GM04504 (cell line): ENCODE measurements around the gene CSMD2.
A peak's percentile ranks its signal among the peaks of the same experiment; 100 is the strongest.

Experiments used
- DNase-seq: peaks from one replicate; pipeline ENCODE4 v3.0.0-alpha.2; 2012; ENCODE audit warnings: low read depth

The CSMD2 gene

DNA sequence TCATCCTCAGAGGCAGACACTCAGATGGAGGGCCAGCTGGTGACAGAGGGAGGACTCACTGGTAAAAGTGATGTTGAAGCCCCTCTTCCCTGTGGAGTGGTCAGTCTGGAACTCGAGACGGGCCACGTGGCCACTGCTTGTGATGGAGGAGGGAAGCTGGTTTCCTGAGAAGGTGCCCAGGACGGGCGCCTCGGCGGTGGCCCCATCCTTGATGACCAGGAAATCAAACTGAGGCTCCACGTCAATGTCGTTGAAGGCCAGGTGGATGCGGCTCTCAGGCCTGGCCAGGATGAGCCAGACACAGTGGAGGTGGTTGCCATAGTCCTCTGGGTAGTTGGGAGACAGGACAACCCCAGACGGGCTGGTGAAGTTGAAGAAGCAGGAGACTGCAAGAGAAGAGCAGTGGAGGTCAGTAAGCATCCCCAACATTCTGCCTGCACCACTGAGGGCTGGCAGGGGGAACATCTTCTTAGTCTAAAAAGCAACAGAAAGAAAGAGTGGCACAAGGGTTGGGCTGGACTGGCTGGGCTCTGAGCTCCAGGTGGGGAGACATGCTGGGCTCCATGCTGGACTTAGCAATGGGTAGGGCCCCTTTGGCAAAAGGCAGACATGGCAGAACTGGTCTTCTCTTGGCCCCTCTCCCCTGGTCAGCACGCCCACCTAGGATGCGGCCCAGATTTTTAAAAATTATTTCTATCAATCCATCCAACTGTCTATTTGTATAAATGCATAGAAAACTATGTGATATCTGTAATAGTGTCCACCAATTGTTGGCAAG lies 421.6 kb downstream of the CSMD2 start:
- no peak for DNase-seq

DNA sequence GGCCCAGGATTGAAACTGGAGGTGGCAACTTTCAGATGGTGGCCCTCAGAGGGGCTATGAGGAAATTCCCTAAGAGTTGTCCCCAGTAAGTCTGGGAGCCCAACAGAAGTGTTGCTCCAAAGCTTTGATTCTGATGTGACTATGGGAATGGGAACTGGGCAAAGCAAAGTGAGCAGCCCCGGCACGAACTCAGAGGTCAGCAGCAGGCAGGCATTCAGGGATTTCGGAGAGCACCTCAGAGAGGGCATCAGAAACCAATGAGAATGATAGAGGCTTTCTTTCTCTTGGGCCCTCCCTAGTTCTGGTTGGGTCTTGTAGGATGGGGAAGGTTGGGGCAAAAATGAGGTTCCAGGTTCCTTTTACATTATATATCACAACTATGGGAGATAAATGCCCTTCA lies 422.4 kb downstream of the CSMD2 start:
- DNase-seq: no peak

DNA sequence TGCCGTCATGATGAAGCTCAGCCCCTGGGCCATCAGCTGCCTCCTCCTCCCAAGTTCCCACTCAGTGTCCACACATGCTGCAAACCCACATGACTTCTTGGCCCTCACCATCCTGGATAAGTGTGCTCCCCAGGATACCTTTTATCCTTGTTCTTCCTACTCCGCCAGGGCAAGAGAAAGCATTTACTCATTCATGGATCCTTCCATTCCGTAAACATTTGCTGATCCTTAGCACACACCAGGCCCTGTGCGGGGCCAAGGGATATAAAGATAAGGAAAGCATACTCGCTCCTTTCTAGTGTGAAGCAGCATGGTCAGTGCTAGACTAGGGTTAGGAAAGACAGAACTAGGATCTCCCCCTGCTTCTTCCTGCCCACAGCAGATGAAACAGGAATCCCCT lies 423.3 kb downstream of the CSMD2 start:
- DNase-seq: no peak

DNA sequence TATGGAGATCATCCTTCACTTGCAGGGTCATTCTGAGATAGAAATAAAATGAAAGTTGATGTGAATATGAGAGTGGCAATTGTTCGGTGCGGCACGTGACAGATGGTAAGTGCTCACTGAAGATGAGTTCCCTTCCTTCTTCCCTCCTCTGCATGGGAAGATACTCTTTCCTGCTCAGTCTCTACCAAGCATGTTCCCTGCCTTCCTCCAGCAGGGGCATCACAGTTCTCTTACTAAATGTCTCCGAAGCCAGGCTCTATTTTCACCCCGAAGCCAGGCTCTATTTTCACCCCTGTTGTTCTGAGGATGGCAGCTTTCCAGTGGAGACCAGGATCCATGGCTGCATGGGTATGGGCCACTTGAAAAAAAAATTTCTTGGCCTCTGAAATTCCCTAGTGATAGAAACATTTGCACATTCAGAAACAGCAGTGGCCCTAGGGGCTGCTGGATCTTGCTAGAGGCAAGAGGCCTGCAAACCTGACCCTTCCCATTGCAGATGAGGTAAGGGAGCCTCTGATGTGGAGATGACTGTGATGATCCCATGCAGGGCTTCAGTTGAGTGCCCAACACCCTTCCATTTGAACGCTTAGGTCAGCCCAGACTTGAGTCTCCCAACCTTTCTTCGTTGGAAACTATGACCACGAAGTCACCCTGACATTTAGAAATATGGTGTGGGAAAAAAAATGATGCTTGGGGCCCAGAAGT lies 424.8 kb downstream of the CSMD2 start:
- DNase-seq: no peak

DNA sequence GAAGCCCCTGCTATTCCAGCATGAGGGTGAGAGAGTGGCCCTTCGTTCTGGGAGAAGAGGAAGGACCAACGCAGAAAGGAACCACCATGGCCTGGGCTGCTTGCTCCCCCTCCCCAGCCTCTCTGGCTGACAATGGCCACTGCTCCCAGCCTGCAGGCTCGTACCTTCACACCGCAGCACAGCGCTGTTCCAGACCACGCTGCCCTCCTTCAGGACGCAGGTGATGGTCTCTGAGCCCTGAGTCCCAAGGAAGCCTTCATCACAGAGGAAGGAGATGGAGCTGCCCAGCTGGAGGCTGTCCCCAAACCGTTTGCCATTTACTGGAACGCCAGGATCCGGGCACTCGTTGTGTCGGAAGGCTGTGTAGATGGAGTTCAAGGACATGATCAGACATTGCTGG lies 426.1 kb downstream of the CSMD2 start:
- no peak for DNase-seq

DNA sequence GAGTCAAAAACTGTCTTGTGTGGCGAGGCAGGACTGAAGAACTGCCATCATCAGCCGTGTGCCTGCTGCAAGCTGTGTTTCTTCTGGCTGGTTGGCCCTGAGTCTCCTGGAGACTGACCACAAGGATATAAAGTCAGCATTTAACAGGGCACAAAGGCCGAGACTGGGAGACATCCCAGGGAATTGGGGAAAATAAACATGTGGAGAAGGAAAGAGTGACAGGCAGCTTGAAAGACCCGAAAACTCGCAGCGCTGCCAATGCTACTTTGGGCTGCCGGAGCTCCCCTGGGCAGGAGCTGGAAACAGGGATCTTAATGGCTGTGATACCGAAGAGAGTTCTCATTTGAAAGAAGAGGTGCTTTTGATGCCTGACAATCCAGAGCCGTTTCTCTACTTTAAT lies 426.5 kb downstream of the CSMD2 start:
- DNase-seq: no peak

DNA sequence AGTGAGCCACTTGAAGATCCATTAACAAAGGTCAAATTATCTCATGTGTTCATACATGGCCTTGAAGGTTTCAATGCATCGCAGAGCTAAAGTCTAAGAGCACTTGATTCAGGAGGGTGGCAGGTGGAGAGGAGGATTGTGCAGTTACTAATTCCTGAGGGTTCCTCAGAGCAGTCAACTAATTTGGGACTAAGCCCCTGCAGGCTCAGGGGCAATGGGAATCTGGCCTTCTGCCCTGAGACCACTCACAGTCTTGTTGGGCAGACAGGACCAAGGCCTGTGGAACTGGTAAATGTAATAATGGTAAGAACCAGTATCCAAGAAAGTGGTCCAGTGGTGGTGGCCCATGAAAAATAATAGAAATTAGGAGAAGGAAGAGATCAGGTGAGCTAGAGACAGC lies 428.5 kb downstream of the CSMD2 start:
- DNase-seq: no peak

DNA sequence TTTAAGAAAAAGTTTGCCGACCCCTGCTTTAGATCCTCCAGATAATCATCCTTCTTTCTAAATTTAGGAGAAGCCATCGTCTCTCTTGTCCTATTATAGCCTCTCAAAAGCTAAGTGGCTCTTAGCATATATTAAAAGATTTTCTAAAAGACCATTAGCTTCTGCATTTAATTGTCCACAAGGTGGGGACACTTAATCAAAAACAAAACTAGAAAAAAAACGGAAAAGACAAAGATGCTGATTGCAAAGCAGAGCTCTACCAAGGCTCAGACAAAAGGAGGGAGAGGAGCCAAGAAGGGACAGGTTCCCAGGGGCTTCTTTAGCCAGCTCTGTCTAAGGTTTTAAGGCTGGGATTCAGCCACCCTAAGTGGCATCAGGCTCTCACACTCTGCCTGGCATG lies 429.4 kb downstream of the CSMD2 start:
- DNase-seq: no peak

DNA sequence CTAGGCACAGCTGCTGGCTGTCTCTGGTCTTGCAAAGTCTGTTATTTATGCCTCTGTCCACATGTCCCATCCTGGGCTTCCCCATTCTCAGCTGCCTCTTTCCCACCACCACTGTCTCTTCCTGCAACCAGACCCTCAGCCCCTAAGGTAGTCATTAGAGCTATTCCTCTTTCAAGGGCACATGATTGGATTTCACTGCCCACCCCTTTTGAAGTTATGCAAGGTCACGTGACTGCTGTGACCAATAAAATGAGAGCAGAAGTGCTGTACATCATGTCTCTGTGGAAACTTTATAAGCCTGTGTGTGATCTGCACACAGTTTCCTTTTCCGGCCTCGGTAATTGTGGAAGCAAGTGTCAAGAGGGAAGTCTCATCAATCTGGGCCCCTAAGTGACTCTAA lies 437.7 kb downstream of the CSMD2 start:
- no peak for DNase-seq

DNA sequence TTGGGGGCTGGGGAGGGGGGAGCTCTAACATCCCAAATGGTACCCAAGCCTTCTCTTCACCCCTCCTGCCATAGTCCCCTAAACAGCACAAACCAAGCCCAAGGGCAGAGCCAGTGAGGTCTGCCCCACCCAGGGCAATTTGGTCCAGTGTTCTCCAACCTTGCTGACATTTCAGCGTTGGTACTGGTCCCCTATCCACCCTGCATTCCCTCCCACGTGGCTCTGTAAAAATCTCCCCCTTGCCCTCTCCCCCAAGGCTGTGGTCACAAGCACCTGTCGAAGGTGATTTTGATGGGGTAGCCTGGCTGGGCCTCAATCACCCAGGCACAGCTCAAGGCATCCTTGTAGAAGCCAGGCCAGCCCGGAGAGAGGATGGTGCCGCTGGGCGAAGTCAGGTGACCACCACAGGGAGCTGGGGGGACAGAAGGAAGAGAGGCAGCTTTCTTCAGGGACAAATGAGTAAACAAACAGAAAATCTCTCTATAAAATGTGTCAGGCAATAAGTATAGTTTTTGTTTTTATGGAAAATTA lies 438.7 kb downstream of the CSMD2 start:
- DNase-seq: no peak

DNA sequence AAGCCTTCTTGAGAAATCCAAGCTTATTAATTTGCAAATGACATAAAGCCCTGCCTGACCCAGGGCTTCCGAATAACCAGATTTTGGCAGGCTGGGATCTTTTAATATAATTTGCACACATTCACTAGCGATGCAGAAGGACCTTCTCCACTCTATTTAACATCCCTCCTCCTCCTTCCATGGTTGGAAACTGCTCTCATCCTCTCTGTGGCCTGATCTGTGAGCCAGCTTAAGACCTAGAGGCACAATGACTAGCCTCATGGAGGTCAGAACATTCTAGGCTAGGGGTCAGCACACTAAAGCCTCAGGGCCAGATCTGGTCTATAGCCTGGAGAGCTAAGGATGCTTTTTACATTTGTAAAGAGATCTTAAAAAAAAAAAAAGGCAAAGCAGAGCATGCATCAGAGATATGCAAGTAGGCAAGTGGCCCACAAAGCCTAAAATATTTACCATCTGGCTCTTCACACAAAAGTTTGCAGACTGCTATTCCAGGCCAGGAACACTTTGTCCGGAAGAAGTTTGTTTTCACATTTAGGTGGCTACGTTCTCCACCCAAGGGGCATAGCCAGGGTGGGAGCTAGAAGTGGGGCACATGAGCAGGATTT lies 439.4 kb downstream of the CSMD2 start:
- DNase-seq: no peak

DNA sequence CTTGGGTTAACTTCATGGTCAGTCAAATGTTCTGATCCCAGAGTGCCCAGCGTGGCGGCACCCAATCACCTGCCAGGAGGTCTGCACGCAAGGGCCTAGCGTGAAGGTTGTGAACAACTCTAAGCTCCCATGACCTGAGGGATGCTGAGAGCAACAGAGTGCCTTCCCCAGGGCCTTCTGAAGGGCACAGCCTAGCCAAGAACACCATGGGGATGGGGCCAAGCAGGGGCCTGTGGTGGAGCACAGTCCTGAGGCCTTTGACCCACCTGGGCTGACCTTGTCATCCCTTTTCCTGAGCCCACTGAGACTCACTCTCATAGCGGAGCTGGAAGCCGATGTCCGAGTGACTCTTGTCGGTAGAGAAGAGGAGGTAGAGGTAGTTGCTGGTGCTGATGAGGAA lies 440.0 kb downstream of the CSMD2 start:
- DNase-seq: no peak

DNA sequence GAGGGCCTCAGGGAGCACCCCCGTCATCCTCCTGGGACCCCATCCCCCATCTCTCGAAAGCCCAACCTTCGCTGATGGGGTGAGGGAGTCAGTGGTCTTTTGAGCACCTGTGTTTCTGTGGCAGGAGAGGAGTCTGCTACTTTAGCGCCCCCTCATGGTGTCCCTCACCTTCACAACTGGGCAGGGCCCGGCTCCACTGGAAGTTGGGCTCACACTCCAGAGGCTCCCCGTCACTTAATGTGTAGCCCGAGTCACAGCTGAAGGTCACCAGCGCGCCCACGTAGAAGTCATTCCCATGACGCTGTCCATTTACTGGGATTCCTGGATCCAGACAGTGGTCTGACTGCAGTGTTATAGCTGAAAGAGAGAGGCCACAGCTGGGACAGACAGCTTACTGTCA lies 440.7 kb downstream of the CSMD2 start:
- no peak for DNase-seq

DNA sequence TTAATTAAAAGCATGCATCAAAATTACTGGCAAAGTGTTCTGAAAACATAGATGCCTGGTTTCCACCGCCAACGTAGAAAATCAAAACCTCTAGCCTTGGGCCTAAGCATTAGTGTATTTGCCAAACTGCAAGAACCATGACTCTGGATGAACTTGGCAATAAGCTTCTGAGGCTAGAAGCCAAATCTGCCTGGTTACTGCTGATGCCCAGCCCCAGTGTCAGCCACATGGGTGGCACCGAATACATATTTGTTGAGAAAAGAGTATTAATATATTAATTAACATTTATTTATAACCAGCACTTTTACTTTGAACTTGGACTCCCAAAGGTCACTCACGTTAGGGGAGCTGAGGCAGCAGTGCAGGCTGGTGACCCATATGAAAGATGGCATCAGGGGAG lies 441.8 kb downstream of the CSMD2 start:
- no peak for DNase-seq

DNA sequence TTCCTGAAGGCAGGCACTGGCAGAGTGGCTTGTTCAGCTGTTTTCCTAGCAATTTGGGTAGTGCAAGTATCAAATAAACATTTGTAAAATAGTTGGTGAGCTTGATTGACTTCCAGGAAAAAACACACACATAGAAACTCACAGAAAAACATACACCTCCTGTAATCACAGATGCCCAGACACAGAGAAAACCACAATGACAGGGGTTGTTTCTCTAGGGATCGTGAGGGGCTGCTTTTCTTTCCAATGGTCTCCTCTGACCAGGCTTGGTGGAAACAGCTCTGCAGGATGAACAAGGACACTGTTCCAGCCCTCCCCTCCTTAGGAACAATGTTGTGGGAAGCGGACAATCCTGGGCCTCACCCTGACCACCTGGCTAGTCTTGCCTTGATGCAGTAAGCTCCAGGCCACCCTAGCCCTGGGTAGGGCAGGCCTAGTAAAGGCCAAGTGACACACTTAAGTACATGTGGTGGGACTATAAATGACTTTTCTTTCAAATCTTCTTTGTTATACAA lies 443.7 kb downstream of the CSMD2 start:
- DNase-seq: no peak

DNA sequence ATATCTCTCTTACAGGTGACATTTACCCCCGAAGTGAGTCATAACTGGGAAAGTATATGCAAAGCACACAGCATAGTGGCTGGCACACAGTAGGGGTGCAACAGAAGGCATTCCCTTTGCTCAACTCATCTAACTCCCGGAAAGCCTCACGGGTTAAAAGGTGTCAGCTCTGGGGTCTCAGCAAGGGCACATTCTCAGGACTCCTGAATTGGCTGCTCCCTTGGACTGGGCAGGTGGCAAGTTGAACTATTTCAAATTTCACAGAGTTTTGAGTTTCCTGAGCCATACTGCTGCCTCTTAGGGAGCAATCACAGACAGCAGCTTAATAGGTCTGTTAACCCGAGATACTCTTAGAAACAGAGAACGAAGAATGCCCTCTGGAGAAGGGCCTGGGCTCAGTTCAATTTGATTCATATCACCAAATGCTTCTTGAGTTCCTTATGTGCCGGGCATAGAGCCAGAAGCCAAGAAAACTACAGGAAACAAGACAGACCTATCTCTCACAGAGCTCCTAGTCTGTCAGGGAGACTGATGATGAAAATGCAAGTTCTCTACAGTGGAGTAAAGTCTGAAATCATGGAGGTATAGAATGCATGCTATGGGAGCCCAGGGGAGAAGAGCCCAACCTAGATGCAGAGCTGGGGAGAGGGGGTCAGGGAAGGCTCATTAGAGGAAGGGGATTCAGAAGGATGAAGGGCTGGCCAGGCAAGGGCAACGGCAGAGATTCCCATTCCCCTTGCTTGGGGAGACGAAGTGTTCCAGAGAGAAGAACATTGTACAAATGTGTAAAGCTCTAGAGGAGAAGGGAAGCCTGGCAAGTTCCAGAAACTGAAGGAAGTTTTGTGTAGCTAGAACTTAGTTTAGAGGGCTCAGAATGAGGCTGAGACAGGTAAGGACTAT lies 445.0 kb downstream of the CSMD2 start:
- DNase-seq: peak; percentile 7

DNA sequence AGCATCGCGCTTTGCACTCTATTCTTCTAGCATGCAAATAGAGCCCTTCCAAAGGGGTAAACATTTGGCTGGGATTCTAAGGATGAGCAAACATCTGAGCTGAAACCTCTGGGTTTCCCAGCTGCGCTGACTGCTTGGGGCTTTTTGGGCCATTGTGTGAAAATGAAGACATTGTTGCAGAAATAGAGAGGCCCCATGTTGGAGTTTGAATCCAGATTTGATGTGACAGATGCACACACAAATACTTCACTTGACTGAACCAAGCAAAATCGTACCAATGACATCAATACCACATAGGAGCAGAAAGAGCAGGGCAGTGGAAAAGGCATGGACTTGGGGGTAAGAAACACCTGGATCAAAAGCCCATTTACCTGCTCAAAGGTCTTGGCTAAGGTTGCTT lies 445.7 kb downstream of the CSMD2 start:
- DNase-seq: no peak

DNA sequence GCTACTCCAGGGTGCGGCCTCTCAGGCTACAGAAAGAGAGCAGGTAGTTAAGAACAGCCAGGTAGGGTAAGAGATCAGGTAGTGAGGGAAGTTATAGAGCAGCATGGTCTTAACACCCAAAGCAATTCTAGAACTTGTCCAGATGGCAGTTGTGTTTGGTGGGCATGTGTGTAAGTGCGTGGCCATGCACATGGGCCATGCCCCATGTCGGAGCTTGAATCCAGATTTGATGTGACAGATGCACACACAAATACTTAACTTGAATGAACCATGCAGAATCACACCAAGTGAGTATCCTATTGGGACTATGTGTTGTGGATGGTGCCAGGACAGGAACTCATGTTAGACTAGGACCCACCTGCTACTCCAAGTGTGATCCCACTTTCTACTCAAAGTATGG lies 446.8 kb downstream of the CSMD2 start:
- DNase-seq: no peak

DNA sequence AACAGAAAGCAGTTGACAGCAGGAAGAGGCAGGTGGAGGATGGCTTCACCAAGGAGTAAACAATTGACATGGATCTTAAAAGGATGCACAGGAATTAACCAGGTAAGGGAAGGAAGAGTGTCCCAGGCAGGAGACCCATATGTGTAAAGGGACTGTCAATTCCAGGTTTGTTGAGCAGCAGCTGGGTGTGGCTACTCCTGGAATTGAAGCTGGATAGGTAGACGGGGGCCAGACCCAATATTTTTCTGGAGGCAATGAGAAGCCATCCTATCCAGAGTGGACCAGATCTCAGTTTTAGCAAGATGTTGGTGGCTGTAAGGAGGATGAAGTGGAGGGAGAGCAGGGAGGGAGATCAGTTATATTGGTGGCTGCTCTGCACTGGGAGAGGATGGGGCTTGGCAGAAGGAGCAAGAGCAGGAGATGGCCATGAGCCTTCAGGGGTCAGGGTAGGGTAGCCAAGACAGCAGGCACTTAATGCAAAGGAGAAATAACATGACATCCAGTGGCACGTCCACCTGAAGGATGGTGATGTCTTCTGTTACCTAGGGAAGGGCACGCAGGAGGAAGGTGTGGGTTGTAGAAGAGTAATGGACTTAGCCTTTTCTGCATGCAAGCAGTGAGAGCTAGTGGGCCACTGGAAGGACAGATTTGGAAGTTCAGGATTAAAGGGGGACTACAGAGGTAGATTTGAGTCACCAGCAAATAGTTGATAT lies 447.9 kb downstream of the CSMD2 start:
- no peak for DNase-seq

DNA sequence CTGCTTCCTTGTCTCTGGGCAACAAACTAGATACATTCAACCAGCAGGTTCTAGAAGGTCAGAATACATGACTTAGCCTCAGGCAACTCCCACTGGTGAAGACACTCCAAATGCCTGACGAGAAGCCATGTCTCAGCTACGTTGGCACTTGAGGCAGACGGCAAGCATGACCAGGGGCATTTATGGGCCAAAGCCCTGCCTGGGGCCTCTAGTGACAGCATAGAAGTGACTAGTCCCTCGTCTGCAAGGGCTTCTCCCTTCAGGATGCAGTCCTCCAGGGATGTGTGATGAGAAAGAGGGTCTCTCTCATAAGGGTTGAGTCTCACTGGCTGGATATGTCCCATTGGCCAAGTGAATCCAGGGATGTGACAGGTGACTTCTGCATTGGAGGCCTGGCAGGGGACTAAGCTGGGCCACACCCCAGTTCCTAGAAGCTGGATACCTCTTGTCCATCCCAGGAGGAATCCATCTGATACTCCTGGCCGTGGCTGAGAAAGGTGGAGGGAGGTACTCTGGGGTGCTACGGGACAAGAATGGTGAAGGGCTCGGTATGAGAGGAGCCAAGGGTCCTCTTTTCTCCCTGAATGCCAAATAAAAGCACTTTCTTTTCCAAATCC lies 449.7 kb downstream of the CSMD2 start:
- DNase-seq: no peak

DNA sequence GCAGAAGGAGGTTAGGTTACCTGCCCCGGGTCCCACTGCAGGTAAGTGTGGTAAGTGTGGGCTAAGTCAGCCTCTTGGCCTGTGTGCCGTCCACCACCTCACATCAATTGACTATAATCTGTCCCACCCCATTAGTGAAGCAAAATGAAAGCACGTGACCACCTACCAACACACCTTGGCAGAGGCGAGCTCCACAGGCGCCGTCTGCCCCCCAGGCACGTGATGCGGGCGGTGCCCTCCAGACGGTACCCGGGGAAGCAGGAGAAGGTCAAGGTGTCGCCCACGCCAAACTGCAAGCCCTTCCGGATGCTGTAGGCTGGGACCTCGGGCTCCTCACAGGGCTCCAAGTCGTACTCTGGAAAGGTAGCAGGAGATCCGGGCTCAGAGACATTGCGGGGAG lies 450.6 kb downstream of the CSMD2 start:
- DNase-seq: no peak
